ENCODE results near the gene PRSS12. TPM values are rescaled to one million over a fixed set of nuclear protein-coding genes. Genes with fewer than 3 reads are reported as not detected.

The PRSS12 gene
- total RNA-seq, 1 experiment from 2014 or later: 0.25 TPM

DNA sequence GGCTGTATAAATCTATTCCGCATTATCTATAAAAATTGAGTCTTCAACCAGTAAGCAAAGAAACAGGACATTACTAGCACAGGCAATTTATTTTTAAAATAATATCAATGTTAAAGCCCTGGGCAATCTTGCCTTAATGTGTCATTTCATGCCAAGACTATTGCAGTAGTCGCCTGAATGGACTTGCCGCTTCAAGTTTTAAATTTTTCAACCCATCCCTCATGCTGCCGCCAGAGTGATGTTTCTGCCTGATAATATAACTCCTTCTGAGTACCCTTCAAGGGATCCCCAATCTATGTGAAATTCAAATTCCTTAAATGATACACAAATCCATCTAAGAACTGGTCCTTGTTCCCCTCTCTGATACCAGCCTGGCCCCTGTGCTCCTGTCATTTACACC lies 66.9 kb downstream of the PRSS12 start:
- Mint-ChIP-seq H3K4me1 (ENCODE audit: low read depth, unreplicated experiment) (no peaks in the 10 kb centered on the region), H3K27me3 (ENCODE audit: insufficient read depth, unreplicated experiment) (no peaks in the 10 kb centered on the region), H3K4me3 (ENCODE audit: unreplicated experiment) (no peak overlapping the region), H3K9me3 (ENCODE audit: unreplicated experiment) (no peaks in the 10 kb centered on the region), H3K27ac (ENCODE audit: unreplicated experiment) (no peak overlapping the region), H3K36me3 (ENCODE audit: insufficient read depth, unreplicated experiment) (peaks cover 19% of the 10 kb centered on the region)
- no TSS peak for BruUV-seq (replicated peaks)
- H3K4me3 ChIP-seq (ENCODE audit: low read depth, low read length): no peak overlapping the region
- H3K9me3 ChIP-seq: no peaks in the 10 kb centered on the region
- TF ChIP-seq, protein P1, sequence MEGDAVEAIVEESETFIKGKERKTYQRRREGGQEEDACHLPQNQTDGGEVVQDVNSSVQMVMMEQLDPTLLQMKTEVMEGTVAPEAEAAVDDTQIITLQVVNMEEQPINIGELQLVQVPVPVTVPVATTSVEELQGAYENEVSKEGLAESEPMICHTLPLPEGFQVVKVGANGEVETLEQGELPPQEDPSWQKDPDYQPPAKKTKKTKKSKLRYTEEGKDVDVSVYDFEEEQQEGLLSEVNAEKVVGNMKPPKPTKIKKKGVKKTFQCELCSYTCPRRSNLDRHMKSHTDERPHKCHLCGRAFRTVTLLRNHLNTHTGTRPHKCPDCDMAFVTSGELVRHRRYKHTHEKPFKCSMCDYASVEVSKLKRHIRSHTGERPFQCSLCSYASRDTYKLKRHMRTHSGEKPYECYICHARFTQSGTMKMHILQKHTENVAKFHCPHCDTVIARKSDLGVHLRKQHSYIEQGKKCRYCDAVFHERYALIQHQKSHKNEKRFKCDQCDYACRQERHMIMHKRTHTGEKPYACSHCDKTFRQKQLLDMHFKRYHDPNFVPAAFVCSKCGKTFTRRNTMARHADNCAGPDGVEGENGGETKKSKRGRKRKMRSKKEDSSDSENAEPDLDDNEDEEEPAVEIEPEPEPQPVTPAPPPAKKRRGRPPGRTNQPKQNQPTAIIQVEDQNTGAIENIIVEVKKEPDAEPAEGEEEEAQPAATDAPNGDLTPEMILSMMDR (IDR thresholded peaks at IDR 0.05; ENCODE audit: insufficient read depth in 1 of 2, low read depth in 1 of 2, low read length in 1 of 2, severe bottlenecking in 1 of 2, unreplicated experiment in 1 of 2): no peak
- H3K36me3 ChIP-seq (ENCODE audit: control insufficient read depth, insufficient read depth, low read length): peaks cover 2% of the 10 kb centered on the region; the same call in 1 of the 2 replicates
- ChIA-PET CTCF (no interaction called here), POLR2A (no interaction called here)
- DNase-seq: no peak
- peaks cover 6% of the 10 kb centered on the region; the same call in 1 of the 2 replicates for H3K4me1 ChIP-seq
- intact Hi-C loops (cut with micrococcal nuclease; ENCODE audit: unreplicated experiment): no loop called here
- H3K27me3 ChIP-seq (replicated peaks; ENCODE audit: control insufficient read depth, insufficient read depth, low read length): no peaks in the 10 kb centered on the region

DNA sequence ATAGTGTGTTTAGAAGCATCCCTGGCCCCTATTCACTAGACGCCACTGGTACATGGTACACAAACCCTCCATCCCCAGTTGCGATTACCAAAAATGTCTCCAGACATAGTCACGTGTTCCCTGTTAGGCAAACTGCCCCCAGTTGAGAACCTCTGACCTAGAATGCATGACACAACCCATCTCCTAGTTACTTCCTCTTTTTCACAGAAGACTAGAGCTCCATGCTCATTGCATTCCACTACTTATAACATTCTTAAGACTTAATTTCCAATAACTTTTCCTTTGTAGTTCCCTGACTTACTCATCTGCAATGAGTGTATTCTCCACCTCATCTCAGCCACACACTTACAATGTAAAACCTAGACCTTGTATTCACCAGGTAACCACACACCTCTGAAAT lies 68.6 kb downstream of the PRSS12 start:
- H3K4me1 ChIP-seq: peaks cover 19% of the 10 kb centered on the region
- H3K27me3 Mint-ChIP-seq (ENCODE audit: insufficient read depth, unreplicated experiment): no peaks in the 10 kb centered on the region
- H3K36me3 ChIP-seq (ENCODE audit: control insufficient read depth, insufficient read depth, low read length): peaks cover 3% of the 10 kb centered on the region; the same call in 1 of the 2 replicates
- CTCF ChIA-PET: no interaction called here
- H3K4me3 ChIP-seq (ENCODE audit: low read depth, low read length): no peak overlapping the region
- no peaks in the 10 kb centered on the region for H3K9me3 Mint-ChIP-seq (ENCODE audit: unreplicated experiment)
- no TSS peak for BruUV-seq (replicated peaks)
- no peak overlapping the region for H3K4me3 Mint-ChIP-seq (ENCODE audit: unreplicated experiment)
- peaks cover 36% of the 10 kb centered on the region for H3K36me3 Mint-ChIP-seq (ENCODE audit: insufficient read depth, unreplicated experiment)
- no peak for DNase-seq
- H3K27me3 ChIP-seq (replicated peaks; ENCODE audit: control insufficient read depth, insufficient read depth, low read length): no peaks in the 10 kb centered on the region
- H3K27ac Mint-ChIP-seq (ENCODE audit: unreplicated experiment): no peak overlapping the region
- POLR2A ChIA-PET: no interaction called here
- H3K9me3 ChIP-seq: no peaks in the 10 kb centered on the region
- H3K4me1 Mint-ChIP-seq (ENCODE audit: low read depth, unreplicated experiment): no peaks in the 10 kb centered on the region
- TF ChIP-seq, protein P1 (IDR thresholded peaks at IDR 0.05; ENCODE audit: insufficient read depth in 1 of 2, low read depth in 1 of 2, low read length in 1 of 2, severe bottlenecking in 1 of 2, unreplicated experiment in 1 of 2): no peak
- intact Hi-C loops (cut with micrococcal nuclease; ENCODE audit: unreplicated experiment): loop anchor here (5.0 kb wide), 1 partner anchor 398 kb away; no protein-coding TSS in a partner anchor

DNA sequence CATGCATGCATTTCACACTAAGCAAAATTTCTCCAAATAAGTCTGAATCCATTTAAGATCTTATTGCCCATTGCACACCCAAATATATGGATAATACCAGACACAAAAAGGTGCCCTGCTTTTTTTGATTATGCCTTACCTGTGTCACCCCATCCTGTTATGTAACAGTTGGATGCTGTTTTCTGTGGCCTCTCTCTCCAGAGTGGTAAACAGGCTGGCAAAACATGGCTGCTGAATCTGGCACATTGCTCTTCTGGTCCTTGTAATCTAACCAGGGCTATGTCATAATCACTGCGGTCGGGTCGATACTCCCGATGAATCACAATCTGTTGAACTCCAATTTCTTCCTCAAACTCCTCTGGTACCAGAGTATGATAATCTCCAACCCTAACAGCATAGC lies 70.1 kb downstream of the PRSS12 start:
- Mint-ChIP-seq H3K9me3 (ENCODE audit: unreplicated experiment) (no peaks in the 10 kb centered on the region), H3K27me3 (ENCODE audit: insufficient read depth, unreplicated experiment) (no peaks in the 10 kb centered on the region), H3K36me3 (ENCODE audit: insufficient read depth, unreplicated experiment) (peaks cover 49% of the 10 kb centered on the region), H3K27ac (ENCODE audit: unreplicated experiment) (no peak overlapping the region), H3K4me1 (ENCODE audit: low read depth, unreplicated experiment) (no peaks in the 10 kb centered on the region), H3K4me3 (ENCODE audit: unreplicated experiment) (no peak overlapping the region)
- intact Hi-C loops (cut with micrococcal nuclease; ENCODE audit: unreplicated experiment): loop anchor here (5.0 kb wide), 1 partner anchor 400 kb away; no protein-coding TSS in a partner anchor
- Histone ChIP-seq H3K9me3 (no peaks in the 10 kb centered on the region), H3K4me1 (peaks cover 19% of the 10 kb centered on the region), H3K4me3 (ENCODE audit: low read depth, low read length) (no peak overlapping the region), H3K36me3 (ENCODE audit: control insufficient read depth, insufficient read depth, low read length) (peaks cover 3% of the 10 kb centered on the region; the same call in 1 of the 2 replicates), H3K27me3 (replicated peaks; ENCODE audit: control insufficient read depth, insufficient read depth, low read length) (no peaks in the 10 kb centered on the region)
- ChIA-PET POLR2A (no interaction called here), CTCF (no interaction called here)
- TF ChIP-seq, protein P1 (IDR thresholded peaks at IDR 0.05; ENCODE audit: insufficient read depth in 1 of 2, low read depth in 1 of 2, low read length in 1 of 2, severe bottlenecking in 1 of 2, unreplicated experiment in 1 of 2): no peak
- no peak for DNase-seq
- no TSS peak for BruUV-seq (replicated peaks)
